ENCODE results near the gene B4GALT5.
"Not testable (repeated sequence)": the region's sequence is repeated elsewhere in the genome, so short reads cannot be mapped to it uniquely, and the experiment has no call there.

B4GALT5 gene, protein sequence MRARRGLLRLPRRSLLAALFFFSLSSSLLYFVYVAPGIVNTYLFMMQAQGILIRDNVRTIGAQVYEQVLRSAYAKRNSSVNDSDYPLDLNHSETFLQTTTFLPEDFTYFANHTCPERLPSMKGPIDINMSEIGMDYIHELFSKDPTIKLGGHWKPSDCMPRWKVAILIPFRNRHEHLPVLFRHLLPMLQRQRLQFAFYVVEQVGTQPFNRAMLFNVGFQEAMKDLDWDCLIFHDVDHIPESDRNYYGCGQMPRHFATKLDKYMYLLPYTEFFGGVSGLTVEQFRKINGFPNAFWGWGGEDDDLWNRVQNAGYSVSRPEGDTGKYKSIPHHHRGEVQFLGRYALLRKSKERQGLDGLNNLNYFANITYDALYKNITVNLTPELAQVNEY

DNA sequence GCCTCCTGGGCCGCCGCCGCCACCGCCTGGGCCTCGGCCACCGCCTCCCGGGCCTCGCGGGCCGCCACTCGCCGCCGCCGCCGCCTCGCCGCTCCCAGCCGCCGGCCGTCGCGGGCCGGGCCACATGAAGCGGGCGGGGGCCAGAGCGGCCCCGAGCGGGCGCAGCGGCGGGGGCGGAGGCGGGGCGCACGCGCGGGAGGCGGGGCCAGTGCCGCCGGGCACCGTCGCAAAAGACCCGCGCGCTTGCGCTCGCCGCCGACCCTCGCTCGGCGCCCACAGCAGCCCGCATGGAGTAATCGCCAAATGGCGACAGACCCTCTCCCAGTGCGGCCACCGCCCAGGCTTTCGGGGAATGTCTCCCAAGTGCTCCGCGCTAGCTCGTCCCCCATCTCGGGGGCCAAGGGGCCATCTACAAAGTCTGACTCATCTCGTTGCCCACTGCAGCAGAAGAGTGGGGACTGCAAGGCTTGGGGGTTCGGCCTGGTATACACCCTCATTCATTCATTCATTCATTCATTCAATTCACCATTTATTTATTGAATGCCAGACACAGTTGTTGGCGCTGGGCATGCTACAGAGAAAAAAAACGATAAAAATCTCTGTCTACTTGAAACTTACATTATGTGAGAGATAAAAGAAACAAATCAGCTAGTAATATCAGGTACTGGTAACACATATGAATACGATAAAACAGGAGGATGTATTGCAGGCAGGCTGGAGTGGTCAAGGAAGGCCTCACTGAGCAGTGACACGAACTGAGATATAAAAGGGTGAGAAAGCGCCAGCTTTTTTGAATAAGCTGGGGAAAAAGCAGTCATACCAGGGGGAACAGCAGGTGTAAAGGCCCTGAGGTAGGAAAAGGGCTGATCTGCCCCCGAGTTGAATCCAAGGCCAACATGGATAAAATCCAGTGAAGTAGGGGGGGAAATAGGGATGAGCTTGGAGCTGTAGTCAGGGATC lies at the start of gene B4GALT5:
B4GALT5 (minus strand) TSS at position 126 of the 960 bp plus-strand sequence. CDS start 188 bp downstream, outside the sequence.
- in situ Hi-C loops (cut with HindIII; ENCODE audit: low sequenced_read_pairs), result no loop called here

DNA sequence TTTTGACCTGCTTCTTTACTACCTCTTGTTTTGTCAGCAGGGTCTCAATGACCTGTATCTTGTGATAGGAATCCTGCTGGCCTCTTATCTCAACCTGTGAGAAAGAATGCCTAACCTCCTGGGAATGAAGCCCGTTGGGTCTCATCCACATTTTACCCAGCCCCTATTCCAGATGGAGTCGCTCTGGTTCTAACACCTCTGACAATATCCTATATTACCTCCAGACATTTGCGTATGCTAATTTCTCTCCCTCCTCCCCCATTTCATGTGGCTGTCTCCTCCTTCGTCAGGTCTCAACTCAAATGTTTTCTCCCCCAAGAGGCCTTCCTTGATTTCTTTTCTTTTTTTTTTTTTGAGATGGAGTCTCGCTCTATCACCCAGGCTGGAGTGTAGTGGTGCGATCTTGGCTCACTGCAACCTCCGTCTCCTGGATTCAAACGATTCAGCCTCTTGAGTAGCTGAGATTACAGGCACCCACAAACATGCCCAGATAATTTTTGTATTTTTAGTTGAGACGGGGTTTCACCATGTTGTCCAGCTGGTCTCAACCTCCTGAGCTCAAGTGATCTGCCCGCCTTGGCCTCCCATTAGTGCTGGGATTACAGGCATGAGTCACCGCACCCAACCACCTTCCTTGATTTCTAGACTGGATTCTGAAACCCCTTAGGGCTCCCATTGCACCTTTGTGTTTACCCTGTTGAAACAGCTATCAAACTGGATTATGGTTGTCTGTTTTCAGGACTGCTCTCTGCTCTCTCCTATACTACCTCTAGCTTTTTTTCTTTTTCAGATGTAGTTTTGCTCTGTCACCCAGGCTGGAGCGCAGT lies 49.5 kb upstream of the B4GALT5 start:
- in situ Hi-C loops (cut with HindIII; ENCODE audit: low sequenced_read_pairs), result no loop called here

DNA sequence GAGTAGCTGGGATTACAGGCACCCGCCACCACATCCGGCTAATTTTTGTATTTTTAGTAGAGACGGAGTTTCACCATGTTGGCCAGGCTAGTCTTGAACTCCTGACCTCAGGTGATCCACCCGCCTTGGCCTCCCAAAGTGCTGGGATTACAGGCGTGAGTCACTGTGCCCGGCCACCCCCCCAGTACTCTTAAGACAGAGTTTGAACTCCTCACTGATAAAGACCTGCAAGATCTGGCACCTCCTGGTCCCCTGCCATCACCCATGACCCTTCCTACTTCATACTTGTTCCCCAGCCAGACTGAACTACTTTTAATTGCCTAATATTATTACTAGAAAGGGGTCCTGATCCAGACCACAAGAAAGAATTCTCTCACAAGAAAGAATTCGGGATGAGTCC lies 48.2 kb upstream of the B4GALT5 start:
- in situ Hi-C loops (cut with HindIII; ENCODE audit: low sequenced_read_pairs), result not testable (repeated sequence)

DNA sequence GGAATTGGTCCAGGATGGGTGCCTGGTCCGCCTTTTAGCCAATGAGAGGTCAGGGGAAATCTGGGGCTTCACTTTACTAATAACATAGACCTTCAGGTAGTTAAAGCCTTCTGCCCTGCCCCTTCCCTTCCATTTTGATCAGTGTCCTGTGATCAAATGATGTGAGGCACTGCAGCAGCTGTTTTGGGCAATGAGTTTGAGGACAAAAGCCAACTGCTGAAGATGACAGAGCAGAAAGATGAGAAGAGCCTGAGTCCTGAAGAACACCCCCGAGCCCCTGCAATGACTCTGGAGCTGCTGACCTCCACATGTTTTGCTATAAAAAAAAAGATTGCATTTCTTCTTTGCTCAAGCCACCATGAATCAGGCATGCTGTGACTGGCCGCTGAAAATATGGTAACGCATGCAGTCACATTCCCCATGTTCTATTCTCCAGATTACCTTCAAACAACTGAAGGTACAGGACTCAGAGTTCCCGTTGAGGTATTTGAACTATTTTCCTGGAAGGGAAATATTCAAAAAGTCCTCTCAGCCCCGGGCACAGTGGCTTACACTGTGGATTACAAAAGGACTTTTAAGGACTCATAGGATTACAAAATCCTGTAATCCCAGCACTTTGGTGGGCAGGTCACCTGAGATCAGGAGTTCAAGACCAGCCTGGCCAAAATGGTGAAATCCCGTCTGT lies 45.7 kb upstream of the B4GALT5 start:
- in situ Hi-C loops (cut with HindIII; ENCODE audit: low sequenced_read_pairs), result no loop called here

DNA sequence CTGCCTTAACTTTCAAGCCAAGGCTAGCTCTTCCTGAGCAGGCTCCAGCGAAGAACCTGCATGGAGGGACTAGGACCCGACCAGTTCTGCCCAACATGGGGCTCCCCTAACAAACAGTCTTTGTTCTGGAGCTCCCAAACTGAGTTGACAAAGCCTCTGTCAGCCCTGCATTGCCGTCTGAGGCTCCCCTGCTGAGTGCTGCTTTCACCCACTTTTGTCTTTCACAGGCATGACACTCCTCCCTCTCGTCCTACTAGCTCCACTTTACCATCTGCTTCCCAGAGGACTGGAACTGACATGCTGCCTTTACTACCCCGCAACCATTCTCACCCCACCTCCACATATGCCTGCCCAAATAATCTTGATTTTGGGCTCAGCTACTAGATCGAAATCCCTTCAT lies 45.1 kb upstream of the B4GALT5 start:
- in situ Hi-C loops (cut with HindIII; ENCODE audit: low sequenced_read_pairs), result no loop called here

DNA sequence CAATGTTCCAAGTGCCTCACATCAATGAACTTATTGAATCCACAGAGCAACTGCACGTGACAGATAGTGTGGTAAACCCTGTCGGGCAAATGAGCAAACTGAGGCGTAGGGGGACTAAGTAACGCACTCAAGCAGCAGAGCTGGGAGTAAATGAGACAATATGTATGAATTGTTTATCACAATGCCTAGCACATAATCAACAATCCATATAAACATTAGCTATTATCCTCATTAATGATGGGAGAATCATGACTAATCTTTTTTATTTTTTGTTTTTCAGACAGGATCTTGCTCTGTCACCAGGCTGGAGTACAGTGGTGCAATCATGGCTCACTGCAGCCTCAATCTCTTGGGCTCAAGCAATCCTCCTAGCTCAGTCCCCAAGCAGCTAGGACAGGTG lies 43.9 kb upstream of the B4GALT5 start:
- in situ Hi-C loops (cut with HindIII; ENCODE audit: low sequenced_read_pairs), result no loop called here

DNA sequence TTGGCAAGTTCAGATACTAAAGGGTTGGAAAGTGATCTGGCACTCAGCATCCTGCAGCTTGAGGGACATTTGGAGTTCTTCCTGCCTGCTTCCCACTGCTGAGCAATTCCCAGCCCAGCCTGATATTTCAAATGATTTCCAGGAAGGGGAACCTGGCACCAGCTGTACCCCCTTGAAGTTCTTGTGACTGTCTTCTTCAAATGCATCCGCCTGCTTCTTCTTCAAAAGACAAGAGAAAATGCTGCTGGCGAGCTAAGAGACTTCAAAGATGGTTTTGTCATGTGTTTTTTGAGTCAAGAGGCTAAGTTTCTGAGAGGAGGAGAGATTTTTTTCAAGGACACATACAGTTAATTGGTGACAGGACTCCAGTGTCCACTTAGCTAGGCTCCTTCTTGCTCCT lies 42.6 kb upstream of the B4GALT5 start:
- in situ Hi-C loops (cut with HindIII; ENCODE audit: low sequenced_read_pairs), result no loop called here

DNA sequence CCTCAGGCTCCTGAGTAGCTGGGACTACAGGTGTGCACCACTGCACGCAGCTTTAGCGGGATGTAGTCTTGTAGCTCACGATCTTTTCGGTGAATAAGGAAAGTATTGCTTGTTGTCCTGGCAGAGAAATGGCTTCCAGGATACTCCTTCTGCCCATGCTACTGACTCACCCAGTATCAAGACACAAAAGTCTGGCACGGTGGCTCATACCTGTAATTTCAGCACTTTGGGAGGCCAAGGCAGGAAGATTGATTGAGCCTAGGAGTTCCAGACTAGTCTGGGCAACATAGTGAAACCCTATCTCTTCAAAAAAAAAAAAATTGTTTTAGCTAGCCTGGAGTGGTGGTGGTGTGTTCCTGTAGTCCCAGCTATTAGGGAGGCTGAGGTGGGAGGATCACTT lies 40.9 kb upstream of the B4GALT5 start:
- in situ Hi-C loops (cut with HindIII; ENCODE audit: low sequenced_read_pairs), result no loop called here

DNA sequence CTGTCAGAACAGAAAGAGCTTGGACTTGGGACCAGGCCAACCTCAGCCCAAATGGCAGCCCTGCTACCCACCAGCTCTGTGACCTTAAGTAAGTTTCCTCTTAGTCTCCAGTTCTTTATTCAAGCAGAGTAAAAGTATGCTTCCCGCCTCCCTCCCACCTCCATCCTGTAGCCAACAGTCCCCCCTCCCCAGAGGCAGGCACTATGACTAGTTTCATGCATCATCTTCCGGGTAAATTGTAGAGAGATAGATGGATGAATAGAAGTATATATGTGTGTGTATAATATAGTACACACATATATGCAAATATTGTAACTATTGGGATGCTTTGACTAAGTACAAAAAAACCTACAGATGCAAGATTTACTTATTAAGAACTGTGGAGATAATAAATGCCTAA lies 39.5 kb upstream of the B4GALT5 start:
- in situ Hi-C loops (cut with HindIII; ENCODE audit: low sequenced_read_pairs), result no loop called here

DNA sequence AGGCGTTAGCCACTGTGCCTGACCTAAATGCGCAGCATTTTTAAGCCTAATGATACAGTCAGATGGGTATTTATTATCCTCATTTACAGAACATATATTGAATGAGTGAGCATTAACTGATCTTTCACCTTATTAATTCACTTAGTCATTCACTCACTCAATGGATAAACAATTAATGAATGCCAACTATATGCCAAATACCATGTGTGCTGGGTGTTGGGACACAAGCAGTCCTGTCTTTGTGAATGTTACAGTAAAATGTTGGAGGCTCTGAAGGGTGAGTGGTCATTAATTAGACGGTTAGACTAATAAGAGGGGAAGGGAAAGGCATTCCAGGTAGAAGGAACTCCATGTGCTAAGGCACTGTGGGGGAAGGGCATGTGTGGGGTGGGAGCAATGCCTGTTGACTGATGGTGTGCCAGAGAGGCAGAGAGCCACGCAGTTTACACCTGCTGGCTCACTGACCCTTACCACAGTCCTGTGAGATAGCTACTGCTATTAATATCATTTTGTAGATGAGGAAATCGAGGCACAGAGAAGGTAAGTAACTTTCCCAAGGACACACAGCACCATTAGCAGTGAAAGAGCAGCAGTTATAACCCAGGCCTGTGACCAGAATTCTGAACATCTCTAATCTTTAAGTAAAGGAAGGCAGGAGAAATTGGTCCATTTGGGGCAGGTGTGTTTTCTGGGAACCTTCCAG lies 38.7 kb upstream of the B4GALT5 start:
- in situ Hi-C loops (cut with HindIII; ENCODE audit: low sequenced_read_pairs), result no loop called here

DNA sequence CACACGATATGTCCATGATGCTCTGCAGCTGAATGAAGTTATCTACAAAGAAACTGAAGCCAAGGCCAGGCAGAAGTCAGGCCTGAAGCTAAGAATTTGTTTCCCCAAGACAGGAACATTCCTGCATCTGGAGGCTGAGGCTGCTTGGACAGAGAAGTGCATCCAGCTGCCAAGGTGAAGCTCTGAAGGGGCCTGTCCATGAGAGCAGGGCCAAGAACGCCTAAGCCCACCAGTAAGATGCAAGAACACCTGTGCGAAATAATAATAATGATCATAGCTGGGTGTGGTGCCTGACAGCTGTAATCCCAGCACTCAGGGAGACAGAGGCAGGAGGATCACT lies 37.7 kb upstream of the B4GALT5 start:
- in situ Hi-C loops (cut with HindIII; ENCODE audit: low sequenced_read_pairs), result no loop called here

DNA sequence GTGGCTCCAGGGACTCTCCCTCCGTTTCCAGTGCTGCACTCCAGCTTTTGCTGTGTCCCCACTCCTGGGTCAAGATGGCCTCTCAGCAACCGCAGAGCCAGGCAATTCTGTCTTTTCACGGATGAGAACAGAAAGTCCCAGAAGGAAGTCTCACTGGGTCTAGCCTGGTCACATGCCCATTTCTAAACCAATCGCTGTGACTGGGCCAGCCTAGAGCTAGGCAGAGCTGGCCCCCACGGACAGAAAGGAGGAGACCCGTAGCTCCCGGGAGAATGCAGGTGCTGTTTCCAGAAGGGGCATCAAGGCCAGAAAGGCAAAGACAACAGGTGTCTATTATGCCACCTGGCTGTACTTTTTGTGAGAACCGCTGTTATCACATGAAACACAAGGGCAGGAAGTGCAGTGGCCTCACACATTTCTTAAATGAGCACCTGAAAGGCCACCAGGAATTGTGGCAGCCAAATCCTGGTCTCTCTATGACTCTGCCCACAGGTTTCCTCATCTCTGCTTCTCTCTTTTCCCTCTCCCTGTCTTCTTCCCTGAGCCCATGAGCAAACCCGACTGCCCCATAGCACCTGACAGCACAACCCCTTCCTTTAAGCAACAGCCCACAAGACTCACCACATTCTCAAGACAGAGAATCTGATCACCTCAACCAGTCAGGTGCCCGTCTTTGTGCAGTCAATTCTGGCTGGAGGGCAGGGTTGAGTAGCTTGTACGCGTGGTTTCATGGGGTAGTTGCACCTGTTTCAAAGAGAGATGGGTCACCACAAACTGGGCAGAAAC lies 37.1 kb upstream of the B4GALT5 start:
- in situ Hi-C loops (cut with HindIII; ENCODE audit: low sequenced_read_pairs), result no loop called here

DNA sequence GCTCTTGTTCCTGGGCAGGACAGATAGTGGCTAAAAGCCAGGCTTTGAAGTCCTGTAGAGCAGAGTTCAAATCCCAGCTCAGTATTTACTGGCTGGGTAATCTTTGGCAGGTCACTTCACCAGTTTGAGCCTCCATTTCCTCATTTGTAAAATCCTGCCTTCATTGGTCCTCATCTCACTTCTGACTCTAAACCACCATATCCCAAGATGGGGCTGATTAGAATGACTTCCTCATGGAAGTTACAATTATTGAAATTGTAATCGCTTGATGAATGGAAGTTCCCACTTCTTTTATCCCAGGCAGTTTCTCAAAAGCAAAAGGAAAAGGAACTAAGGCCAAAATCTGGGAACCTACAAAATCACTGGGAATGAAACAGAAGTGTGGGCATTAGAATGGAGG lies 35.9 kb upstream of the B4GALT5 start:
- in situ Hi-C loops (cut with HindIII; ENCODE audit: low sequenced_read_pairs), result no loop called here

DNA sequence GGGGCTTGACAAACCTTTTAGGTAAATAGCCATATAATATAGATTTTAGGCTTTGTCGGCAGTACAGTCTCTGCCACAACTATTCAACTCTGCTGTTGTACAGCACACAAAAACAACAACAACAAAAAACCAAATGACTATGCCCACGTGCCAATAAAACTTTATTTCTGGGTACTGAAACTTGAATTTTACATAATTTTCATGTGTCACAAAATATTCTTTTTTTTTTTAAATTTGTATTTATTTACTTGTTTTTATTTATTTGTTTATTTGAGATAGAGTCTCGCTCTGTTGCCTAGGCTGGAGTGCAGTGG lies 34.8 kb upstream of the B4GALT5 start:
- in situ Hi-C loops (cut with HindIII; ENCODE audit: low sequenced_read_pairs), result no loop called here

DNA sequence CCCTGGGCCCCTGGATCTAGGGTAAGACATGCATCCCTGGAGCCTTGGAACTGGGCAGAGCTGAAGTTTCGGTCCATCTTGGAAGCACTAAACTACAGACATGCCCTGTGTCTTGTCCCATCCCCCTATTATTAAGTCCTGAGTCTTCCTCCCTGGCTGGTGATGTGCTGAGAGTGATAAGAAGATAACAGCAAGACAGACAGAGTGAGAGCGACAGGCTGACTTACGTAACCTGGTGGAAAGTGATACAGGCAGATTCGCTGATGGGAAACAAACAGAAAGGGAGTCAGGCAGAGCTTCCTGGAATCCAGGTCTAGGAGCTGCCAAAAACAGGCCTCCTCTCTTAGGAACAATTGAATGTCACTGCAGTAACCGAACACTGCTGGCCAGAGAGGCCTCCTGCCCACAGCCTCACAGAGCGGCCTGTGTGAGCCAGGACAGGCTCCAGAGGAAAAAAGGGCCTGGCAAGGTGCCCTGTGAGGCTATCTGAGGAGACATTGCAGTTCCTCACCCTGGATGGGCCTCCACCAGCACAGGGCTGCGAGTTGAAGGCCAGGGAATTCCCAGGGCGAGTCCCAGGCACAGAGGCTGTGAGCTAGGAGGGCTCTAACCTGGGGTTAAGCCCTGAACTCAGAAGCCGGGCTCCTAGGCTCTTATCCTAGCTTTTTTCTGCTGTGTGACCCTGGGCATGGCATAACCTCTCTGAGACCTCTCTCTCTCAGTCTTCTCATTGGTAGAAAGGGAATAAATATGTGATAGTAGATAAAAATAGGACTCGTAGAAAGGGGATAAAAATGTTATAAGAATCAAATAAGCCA lies 34.2 kb upstream of the B4GALT5 start:
- in situ Hi-C loops (cut with HindIII; ENCODE audit: low sequenced_read_pairs), result no loop called here

DNA sequence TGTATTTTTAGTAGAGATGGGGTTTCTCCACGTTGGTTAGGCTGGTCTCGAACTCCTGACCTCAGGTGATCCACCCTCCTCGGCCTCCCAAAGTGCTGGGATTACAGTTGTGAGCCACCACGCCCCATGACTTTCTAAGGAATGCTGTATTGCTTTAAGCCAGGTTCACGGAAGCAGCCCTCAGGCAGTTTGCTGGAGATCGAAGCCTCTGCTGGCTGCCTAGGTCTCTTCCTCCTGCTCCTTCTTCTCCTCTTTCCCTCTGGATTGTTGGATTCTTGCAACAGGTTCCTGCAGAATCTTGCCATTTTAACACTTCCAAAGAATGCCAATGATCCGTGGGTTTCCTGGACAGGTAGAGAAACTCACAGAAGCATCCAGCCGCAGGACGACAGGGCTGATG lies 29.3 kb upstream of the B4GALT5 start:
- in situ Hi-C loops (cut with HindIII; ENCODE audit: low sequenced_read_pairs), result no loop called here

DNA sequence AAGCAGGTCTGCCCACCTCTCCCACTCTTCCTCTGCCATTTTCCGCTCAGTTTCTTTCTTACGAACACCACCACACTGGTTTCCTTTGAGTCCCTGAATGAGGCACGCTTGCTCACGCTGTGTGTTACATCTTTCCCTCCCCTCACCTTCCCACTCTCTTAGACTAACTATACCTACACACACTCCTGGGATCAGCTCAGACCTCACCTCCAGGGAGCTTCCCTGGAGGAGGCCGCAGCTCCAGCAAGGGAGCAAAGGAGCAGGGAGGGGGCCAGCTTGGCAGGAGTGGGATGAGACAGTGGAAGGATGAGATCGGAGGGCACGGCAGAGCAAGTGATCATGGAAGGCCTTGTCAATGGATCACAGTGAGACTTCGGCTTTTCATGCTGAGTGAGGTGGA lies 28.3 kb upstream of the B4GALT5 start:
- in situ Hi-C loops (cut with HindIII; ENCODE audit: low sequenced_read_pairs), result no loop called here

DNA sequence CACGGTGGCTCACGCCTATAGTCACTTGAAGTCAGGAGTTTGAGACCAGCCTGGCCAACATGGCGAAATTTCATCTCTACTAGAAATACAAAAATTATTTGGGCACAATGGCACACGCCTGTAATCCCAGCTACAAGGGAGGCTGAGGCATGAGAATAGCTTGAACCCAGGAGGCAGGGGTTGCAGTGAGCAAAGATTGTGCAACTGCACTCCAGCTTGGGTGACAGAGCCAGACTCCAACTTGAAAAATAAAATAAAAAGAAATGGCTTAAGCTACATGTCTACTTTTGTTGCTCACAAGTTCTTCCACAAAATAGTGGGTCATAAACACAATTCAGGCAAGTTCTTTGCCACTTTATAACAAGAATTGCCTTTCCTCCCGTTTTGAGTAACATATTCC lies 27.1 kb upstream of the B4GALT5 start:
- in situ Hi-C loops (cut with HindIII; ENCODE audit: low sequenced_read_pairs), result no loop called here

DNA sequence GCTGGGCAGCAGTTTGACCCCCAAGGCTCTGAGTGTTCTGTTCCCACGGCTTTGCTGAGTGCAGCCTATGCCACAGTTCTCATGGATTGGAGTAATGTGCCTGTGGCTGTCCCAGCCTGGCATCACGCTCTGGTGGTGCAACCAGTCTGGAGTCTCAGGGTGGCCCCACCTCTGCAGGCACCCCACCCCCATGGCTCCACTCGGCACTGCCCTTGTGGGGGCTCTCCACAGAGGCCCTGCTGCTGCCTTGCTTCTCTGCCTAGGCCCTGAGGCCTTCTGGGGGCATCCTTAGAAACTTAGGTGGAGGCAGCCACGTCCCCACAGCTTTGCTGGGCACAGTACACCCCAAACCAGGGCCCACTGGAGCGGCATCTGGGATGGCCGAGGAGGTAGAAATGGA lies 25.4 kb upstream of the B4GALT5 start:
- in situ Hi-C loops (cut with HindIII; ENCODE audit: low sequenced_read_pairs), result no loop called here
